B cell (primary cell): ENCODE results near the gene ASAH2B. TPM values are rescaled to one million over a fixed set of nuclear protein-coding genes. Genes with fewer than 3 reads are reported as not detected.

Experiments
- ATAC-seq: fragments of 200-7000 bp; cut with Tn5 transposase; one replicate; pipeline ENCODE4 v1.10.0; 2021; ENCODE audit warnings: low read depth, mild to moderate bottlenecking, moderate number of reproducible peaks, moderate library complexity
- CTCF ChIA-PET: fragments of 350-600 bp; sonication (Branson Sonifier 250); formaldehyde crosslinking; loops from one replicate; lab custom pipeline; 2021; ENCODE audit warnings: antibody characterized with exemption, inconsistent platforms; lab: Charles Lee
- POLR2A ChIA-PET: fragments of 350-600 bp; sonication (Branson Sonifier 250); formaldehyde crosslinking; loops from one replicate; lab custom pipeline; 2021; ENCODE audit warnings: antibody characterized with exemption; lab: Charles Lee
- DNase-seq: peaks from one replicate; pipeline ENCODE4 v3.0.0; 2013
- H2AFZ ChIP-seq: 2 replicates; pipeline ENCODE4 v1.6.1; 2012; ENCODE audit warnings: mild to moderate bottlenecking, low read depth, low read length; ENCODE audit not compliant: insufficient read depth, poor library complexity, severe bottlenecking
- H3K27ac ChIP-seq, 2 donors: 1 replicate in 1 of 2; 2 replicates in 1 of 2; pipeline ENCODE4 v1.5.1; 2012 to 2013; ENCODE audit warnings: low read length in 2 of 2, mild to moderate bottlenecking in 2 of 2, moderate library complexity in 1 of 2
- H3K27me3 ChIP-seq, 4 experiments: fragments of 200-600 bp in 1 of 4; sonication (generic) in 1 of 4; replicated peaks in 1 of 4; 1 replicate in 2 of 4; 2 replicates in 2 of 4; pipeline versions ENCODE4 v1.6.1 to v1.7.0; 2013 to 2016; ENCODE audit warnings: low read length in 3 of 4, mild to moderate bottlenecking in 2 of 4, mixed read lengths in 1 of 4, moderate library complexity in 1 of 4; ENCODE audit not compliant: insufficient read depth in 4 of 4, control insufficient read depth in 3 of 4; ENCODE audit errors: control extremely low read depth in 1 of 4
- H3K36me3 ChIP-seq, 2 experiments: replicated peaks in 1 of 2; 1 replicate in 1 of 2; 2 replicates in 1 of 2; pipeline versions ENCODE4 v1.6.1 to v1.7.1; 2013; ENCODE audit warnings: low read length in 1 of 2; ENCODE audit not compliant: insufficient read depth in 2 of 2, control insufficient read depth in 1 of 2; ENCODE audit errors: control extremely low read depth in 1 of 2, extremely low read depth in 1 of 2
- H3K4me1 ChIP-seq, 2 donors: fragments of 200-600 bp in 1 of 2; sonication (generic) in 1 of 2; 1 replicate in 1 of 2; 2 replicates in 1 of 2; pipeline versions ENCODE4 v1.5.1 to v1.6.1; 2013 to 2017; ENCODE audit warnings: low read length in 2 of 2; ENCODE audit not compliant: control insufficient read depth in 2 of 2, insufficient read depth in 2 of 2
- H3K4me2 ChIP-seq: replicated peaks from 2 replicates; pipeline ENCODE3; 2012; ENCODE audit warnings: mild to moderate bottlenecking, low read depth, low read length; ENCODE audit not compliant: poor library complexity, severe bottlenecking
- H3K4me3 ChIP-seq, 5 experiments: fragments of 200-600 bp in 1 of 5; sonication (generic) in 1 of 5; 1 replicate in 3 of 5; 2 replicates in 2 of 5; pipeline versions ENCODE4 v1.5.1 to v1.7.0; 2011 to 2016; ENCODE audit warnings: low read length in 4 of 5, mild to moderate bottlenecking in 4 of 5, low read depth in 2 of 5, control low read depth in 1 of 5, moderate library complexity in 1 of 5; ENCODE audit not compliant: insufficient read depth in 1 of 5; ENCODE audit errors: control extremely low read depth in 1 of 5, extremely low read depth in 1 of 5
- H3K79me2 ChIP-seq: fragments of 200-600 bp; sonication (generic); one replicate; pipeline ENCODE4 v1.6.0; 2016; ENCODE audit warnings: low read length; ENCODE audit not compliant: control insufficient read depth, insufficient read depth
- H3K9ac ChIP-seq: fragments of 200-600 bp; sonication (generic); 2 replicates; pipeline ENCODE4 v1.6.1; 2017; ENCODE audit warnings: mild to moderate bottlenecking, low read length, moderate library complexity
- H3K9me3 ChIP-seq, 3 donors: one replicate each; pipeline versions ENCODE4 v1.6.1 to v1.7.1; 2013; ENCODE audit warnings: low read length in 2 of 3; ENCODE audit not compliant: control insufficient read depth in 2 of 3, insufficient read depth in 1 of 3; ENCODE audit errors: control extremely low read depth in 1 of 3
- H4K20me1 ChIP-seq: 2 replicates; pipeline ENCODE4 v1.6.0; 2012; ENCODE audit warnings: mild to moderate bottlenecking, low read length; ENCODE audit not compliant: insufficient read depth, control insufficient read depth, poor library complexity, severe bottlenecking
- H3K27ac Mint-ChIP-seq: one replicate; pipeline ENCODE4 v1.8.0; 2021; ENCODE audit warnings: mixed read lengths
- H3K27me3 Mint-ChIP-seq: one replicate; pipeline ENCODE4 v1.8.0; 2021; ENCODE audit warnings: mixed read lengths
- H3K4me1 Mint-ChIP-seq: one replicate; pipeline ENCODE4 v1.8.0; 2021; ENCODE audit warnings: mixed read lengths
- H3K4me3 Mint-ChIP-seq: one replicate; pipeline ENCODE4 v1.8.0; 2021; ENCODE audit warnings: mixed read lengths
- H3K9me3 Mint-ChIP-seq: one replicate; pipeline ENCODE4 v1.8.0; 2022; ENCODE audit warnings: mixed read lengths; ENCODE audit not compliant: insufficient read depth
- EZH2 ChIP-seq: IDR thresholded peaks from 2 replicates; pipeline ENCODE4 v1.6.1; 2012; ENCODE audit warnings: borderline replicate concordance, low read depth, mild to moderate bottlenecking, moderate library complexity, low read length; ENCODE audit not compliant: insufficient read depth, poor library complexity, severe bottlenecking
- WGBS: methylation state at CpG from one replicate; pipeline ENCODE4 v1.1.5; 2013; ENCODE audit warnings: missing lambda C conversion rate; ENCODE audit not compliant: insufficient coverage; 5-methylcytosine and 5-hydroxymethylcytosine counted together
- intact Hi-C: fragments of 100-400 bp; cut with micrococcal nuclease; formaldehyde crosslinking; loops from one replicate; pipeline ENCODE4 v1.10.0; 2022
- polyA plus RNA-seq: library from polyadenylated mRNA; depleted of rRNA; stranded (reverse); fragments of >200 nt; gene quantifications from 2 replicates; pipeline ENCODE4 v1.2.3, GENCODE V29; 2012
- total RNA-seq, 2 donors: library from RNA; stranded (reverse); fragments of 120-200 nt in 1 of 2; gene quantifications; 1 replicate in 1 of 2; 2 replicates in 1 of 2; pipeline versions ENCODE4 v1.2.3 to v1.2.4, GENCODE V29; 2013 to 2022
- TF ChIP-seq, protein P1 (sequence below): fragments of 200-600 bp; IDR thresholded peaks from one replicate; pipeline ENCODE4 v1.8.0; 2022; ENCODE audit warnings: antibody characterized with exemption, mild to moderate bottlenecking

The ASAH2B gene
- total and polyA plus RNA-seq, 2 donors (not counting 1 experiment from before 2014, with no cell fraction given): 1.0 to 1.1 TPM

DNA sequence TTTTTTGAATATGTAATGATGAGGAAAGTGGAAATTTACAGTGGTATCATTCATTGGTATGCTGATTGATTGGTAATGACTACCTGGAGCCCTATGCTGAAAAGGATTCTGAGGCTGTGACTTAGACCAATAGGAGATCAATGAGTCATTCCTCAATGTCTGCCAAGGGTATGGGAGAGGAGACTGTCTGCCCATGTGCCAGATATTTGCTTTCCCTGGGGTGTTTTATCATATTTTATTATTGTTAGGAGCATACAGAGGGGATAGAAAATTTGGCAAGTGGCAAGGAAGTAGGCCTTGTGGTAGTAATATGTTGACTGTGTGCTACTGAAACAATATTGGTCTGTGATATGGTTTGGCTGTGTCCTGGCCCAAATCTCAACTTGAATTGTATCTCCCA, 54.8 kb downstream of the ASAH2B start:
- TF ChIP-seq, protein P1, sequence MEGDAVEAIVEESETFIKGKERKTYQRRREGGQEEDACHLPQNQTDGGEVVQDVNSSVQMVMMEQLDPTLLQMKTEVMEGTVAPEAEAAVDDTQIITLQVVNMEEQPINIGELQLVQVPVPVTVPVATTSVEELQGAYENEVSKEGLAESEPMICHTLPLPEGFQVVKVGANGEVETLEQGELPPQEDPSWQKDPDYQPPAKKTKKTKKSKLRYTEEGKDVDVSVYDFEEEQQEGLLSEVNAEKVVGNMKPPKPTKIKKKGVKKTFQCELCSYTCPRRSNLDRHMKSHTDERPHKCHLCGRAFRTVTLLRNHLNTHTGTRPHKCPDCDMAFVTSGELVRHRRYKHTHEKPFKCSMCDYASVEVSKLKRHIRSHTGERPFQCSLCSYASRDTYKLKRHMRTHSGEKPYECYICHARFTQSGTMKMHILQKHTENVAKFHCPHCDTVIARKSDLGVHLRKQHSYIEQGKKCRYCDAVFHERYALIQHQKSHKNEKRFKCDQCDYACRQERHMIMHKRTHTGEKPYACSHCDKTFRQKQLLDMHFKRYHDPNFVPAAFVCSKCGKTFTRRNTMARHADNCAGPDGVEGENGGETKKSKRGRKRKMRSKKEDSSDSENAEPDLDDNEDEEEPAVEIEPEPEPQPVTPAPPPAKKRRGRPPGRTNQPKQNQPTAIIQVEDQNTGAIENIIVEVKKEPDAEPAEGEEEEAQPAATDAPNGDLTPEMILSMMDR: no peak
- TF ChIP-seq EZH2: no peak
- Mint-ChIP-seq H3K4me3 (no peak overlapping the region), H3K4me1 (no peaks in the 10 kb centered on the region), H3K27me3 (peaks cover 42% of the 10 kb centered on the region), H3K9me3 (no peaks in the 10 kb centered on the region), H3K27ac (no peak overlapping the region)
- no peaks in the 10 kb centered on the region for H4K20me1 ChIP-seq
- no peak for ATAC-seq
- no peak overlapping the region for H3K9ac ChIP-seq
- no peak for DNase-seq
- H3K27me3 ChIP-seq: no peaks in the 10 kb centered on the region
- no peaks in the 10 kb centered on the region for H3K36me3 ChIP-seq
- no peaks in the 10 kb centered on the region for H3K79me2 ChIP-seq
- H3K9me3 ChIP-seq: no peaks in the 10 kb centered on the region
- no peak overlapping the region for H3K4me2 ChIP-seq
- no peak overlapping the region for H2AFZ ChIP-seq
- H3K4me3 ChIP-seq: no peak overlapping the region
- intact Hi-C loops: no loop called here
- ChIA-PET POLR2A (no interaction called here), CTCF (no interaction called here)
- H3K4me1 ChIP-seq: no peaks in the 10 kb centered on the region
- no peak overlapping the region for H3K27ac ChIP-seq

DNA sequence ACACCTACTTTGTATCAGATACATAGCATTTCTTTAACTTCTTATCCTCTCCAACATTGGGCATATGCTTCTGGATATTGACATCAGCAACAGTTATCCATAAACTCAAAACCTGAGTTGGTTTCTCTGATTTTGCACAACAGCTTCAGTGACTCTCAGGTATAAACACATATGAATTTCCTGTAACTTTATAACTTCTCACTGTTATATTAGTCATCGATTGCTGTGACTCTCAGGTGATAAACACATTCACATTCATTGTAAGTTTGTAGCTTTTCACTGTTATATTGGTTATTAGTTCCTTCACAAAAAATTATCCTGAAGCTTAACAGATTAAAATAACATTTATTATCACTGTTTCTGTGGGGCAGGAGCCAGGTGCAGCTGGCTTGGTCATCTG, 57.0 kb downstream of the ASAH2B start:
- Mint-ChIP-seq H3K4me1 (no peaks in the 10 kb centered on the region), H3K27me3 (peaks cover 43% of the 10 kb centered on the region), H3K27ac (no peak overlapping the region), H3K4me3 (no peak overlapping the region), H3K9me3 (no peaks in the 10 kb centered on the region)
- Histone ChIP-seq H3K79me2 (no peaks in the 10 kb centered on the region), H3K36me3 (no peaks in the 10 kb centered on the region), H3K27me3 (peaks cover 0 to 5% (median 0%) of the 10 kb centered on the region in 4 experiments), H3K4me2 (no peak overlapping the region), H3K9ac (no peak overlapping the region), H4K20me1 (no peaks in the 10 kb centered on the region), H2AFZ (no peak overlapping the region), H3K4me3 (no peak overlapping the region), H3K9me3 (no peaks in the 10 kb centered on the region), H3K4me1 (no peaks in the 10 kb centered on the region), H3K27ac (no peak overlapping the region)
- intact Hi-C loops: no loop called here
- ATAC-seq: no peak
- no CpG with 5 or more reads among the region's 1 CpG for WGBS
- DNase-seq: no peak
- no peak for TF ChIP-seq EZH2
- TF ChIP-seq, protein P1: no peak
- CTCF ChIA-PET: no interaction called here
- POLR2A ChIA-PET: no interaction called here
